Vagina (tissue), 2 donors: ENCODE data around the gene RNASE8. TPM values are rescaled to one million over a fixed set of nuclear protein-coding genes. Genes with fewer than 3 reads are reported as not detected.

Experiments
- DNase-seq, 2 donors: peaks; one replicate each; pipeline ENCODE4 v3.0.0-alpha.2; 2017; ENCODE audit errors: extremely low spot score in 2 of 2
- H3K27ac ChIP-seq: fragments of 200-600 bp; sonication (generic); one replicate; pipeline ENCODE4 v1.5.1; 2019
- H3K27me3 ChIP-seq: fragments of 200-600 bp; sonication (generic); one replicate; pipeline ENCODE4 v1.5.1; 2019
- H3K36me3 ChIP-seq, 2 donors: fragments of 200-600 bp; sonication (generic); one replicate each; pipeline ENCODE4 v1.5.1; 2017 to 2019
- H3K4me1 ChIP-seq: fragments of 200-600 bp; sonication (generic); one replicate; pipeline ENCODE4 v1.5.1; 2019
- H3K4me3 ChIP-seq, 2 donors: fragments of 200-600 bp; sonication (generic); 1 replicate in 1 of 2; 2 replicates in 1 of 2; pipeline ENCODE4 v1.5.1; 2016 to 2019
- H3K9me3 ChIP-seq: fragments of 200-600 bp; sonication (generic); one replicate; pipeline ENCODE4 v1.5.1; 2019
- POLR2A ChIP-seq, 2 donors: fragments of 450-650 bp; IDR thresholded peaks; one replicate each; pipeline ENCODE4 v1.6.1; 2017; ENCODE audit warnings: antibody characterized with exemption in 2 of 2, mild to moderate bottlenecking in 2 of 2, moderate library complexity in 2 of 2
- POLR2AphosphoS5 ChIP-seq, 2 donors: sonication (generic); formaldehyde crosslinking; IDR thresholded peaks; one replicate each; pipeline ENCODE4 v1.9.0; 2017; ENCODE audit warnings: antibody characterized with exemption in 2 of 2, mild to moderate bottlenecking in 2 of 2, low read depth in 1 of 2; ENCODE audit not compliant: insufficient read depth in 1 of 2
- intact Hi-C: fragments of 100-400 bp; cut with DNase I; formaldehyde crosslinking; loops from one replicate; pipeline ENCODE4 v1.15.1; 2023
- total RNA-seq: library from RNA; depleted of rRNA; stranded (reverse); fragments of >200 nt; gene quantifications from one replicate; pipeline ENCODE4 v1.2.3, GENCODE V29; 2016
- TF ChIP-seq, protein P1 (sequence below), 3 experiments: fragments of 450-650 bp in 2 of 3; fragments of 200-600 bp in 1 of 3; sonication (generic) in 1 of 3; IDR thresholded peaks; one replicate each; pipeline ENCODE4 v1.5.1; 2017 to 2019; ENCODE audit warnings: antibody characterized with exemption in 3 of 3, mild to moderate bottlenecking in 2 of 3, moderate library complexity in 2 of 3

Gene RNASE8
- total RNA-seq, 1 donor from 2014 or later = not detected

DNA sequence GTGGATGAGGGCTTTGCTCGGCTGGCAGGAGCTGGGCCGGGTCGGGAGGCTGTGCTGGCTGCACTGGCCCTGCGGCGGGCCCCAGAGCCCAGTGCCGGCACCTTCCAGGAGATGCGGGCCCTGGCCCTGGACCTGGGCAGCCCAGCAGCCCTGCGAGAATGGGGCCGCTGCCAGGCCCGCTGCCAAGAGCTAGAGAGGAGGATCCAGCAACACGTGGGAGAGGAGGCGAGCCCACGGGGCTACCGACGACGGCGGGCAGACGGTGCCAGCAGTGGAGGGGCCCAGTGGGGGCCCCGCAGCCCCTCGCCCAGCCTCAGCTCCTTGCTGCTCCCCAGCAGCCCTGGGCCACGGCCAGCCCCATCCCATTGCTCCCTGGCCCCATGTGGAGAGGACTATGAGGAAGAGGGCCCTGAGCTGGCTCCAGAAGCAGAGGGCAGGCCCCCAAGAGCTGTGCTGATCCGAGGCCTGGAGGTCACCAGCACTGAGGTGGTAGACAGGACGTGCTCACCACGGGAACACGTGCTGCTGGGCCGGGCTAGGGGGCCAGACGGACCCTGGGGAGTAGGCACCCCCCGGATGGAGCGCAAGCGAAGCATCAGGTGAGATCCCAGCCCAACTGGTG lies 24.0 kb downstream of the RNASE8 start:
- no peak overlapping the region for H3K27ac ChIP-seq
- no peaks in the 10 kb centered on the region for H3K9me3 ChIP-seq
- peaks cover 6% of the 10 kb centered on the region for H3K4me1 ChIP-seq
- H3K27me3 ChIP-seq = no peaks in the 10 kb centered on the region
- no peak overlapping the region for H3K4me3 ChIP-seq
- peaks cover 0 to 83% of the 10 kb centered on the region in 2 donors for H3K36me3 ChIP-seq
- TF ChIP-seq POLR2AphosphoS5 (IDR thresholded peaks at IDR 0.05; ENCODE audit: insufficient read depth in 1 of 2, low read depth in 1 of 2) (no peak), POLR2A (IDR thresholded peaks at IDR 0.05) (no peak)
- TF ChIP-seq, protein P1, sequence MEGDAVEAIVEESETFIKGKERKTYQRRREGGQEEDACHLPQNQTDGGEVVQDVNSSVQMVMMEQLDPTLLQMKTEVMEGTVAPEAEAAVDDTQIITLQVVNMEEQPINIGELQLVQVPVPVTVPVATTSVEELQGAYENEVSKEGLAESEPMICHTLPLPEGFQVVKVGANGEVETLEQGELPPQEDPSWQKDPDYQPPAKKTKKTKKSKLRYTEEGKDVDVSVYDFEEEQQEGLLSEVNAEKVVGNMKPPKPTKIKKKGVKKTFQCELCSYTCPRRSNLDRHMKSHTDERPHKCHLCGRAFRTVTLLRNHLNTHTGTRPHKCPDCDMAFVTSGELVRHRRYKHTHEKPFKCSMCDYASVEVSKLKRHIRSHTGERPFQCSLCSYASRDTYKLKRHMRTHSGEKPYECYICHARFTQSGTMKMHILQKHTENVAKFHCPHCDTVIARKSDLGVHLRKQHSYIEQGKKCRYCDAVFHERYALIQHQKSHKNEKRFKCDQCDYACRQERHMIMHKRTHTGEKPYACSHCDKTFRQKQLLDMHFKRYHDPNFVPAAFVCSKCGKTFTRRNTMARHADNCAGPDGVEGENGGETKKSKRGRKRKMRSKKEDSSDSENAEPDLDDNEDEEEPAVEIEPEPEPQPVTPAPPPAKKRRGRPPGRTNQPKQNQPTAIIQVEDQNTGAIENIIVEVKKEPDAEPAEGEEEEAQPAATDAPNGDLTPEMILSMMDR (IDR thresholded peaks at IDR 0.05) = no peak
- intact Hi-C loops = no loop called here
- DNase-seq = no peak

DNA sequence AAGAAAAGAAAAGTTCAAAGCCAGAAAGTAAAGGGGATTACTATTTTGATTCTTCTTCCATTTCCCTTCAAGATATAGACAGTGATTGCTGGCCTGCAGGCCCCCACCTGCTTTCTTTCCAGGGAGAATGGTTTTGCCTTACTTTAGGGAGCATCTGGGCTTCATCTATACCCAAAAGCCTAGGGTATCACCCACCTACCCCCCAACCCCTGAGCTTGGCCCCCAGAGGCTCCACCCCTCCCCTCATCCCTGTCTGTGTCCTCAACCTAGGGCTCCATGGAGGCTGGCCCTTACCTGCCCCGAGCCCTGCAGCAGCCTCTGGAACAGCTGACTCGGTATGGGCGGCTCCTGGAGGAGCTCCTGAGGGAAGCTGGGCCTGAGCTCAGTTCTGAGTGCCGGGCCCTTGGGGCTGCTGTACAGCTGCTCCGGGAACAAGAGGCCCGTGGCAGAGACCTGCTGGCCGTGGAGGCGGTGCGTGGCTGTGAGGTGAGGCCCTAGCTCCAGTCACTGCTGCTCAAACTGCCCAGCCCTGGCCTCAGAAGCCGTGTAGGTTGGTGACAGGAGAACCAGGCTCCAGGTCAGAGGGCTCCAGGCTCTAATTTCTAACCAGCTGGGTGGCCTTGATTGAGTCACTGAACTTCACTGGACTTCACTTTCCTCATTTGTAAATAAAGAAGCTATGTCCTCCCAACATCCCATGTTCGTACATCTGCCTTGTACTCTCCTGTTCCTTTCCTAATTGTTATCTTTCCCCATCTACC lies 26.1 kb downstream of the RNASE8 start:
- TF ChIP-seq POLR2AphosphoS5 (IDR thresholded peaks at IDR 0.05; ENCODE audit: insufficient read depth in 1 of 2, low read depth in 1 of 2) (no peak), POLR2A (IDR thresholded peaks at IDR 0.05) (no peak)
- TF ChIP-seq, protein P1 (IDR thresholded peaks at IDR 0.05) = no peak
- DNase-seq = no peak
- Histone ChIP-seq H3K27me3 (no peaks in the 10 kb centered on the region), H3K27ac (no peak overlapping the region), H3K4me3 (no peak overlapping the region), H3K36me3 (peaks cover 0 to 73% of the 10 kb centered on the region in 2 donors), H3K9me3 (no peaks in the 10 kb centered on the region), H3K4me1 (peaks cover 6% of the 10 kb centered on the region)
- intact Hi-C loops = no loop called here

- H3K27me3 ChIP-seq = no peaks in the 10 kb centered on the region
- DNase-seq = no peak
- no peak overlapping the region for H3K4me3 ChIP-seq
- H3K9me3 ChIP-seq = no peaks in the 10 kb centered on the region
- intact Hi-C loops = no loop called here
- H3K36me3 ChIP-seq = peaks cover 0 to 66% of the 10 kb centered on the region in 2 donors
- TF ChIP-seq POLR2A (IDR thresholded peaks at IDR 0.05) = no peak
- TF ChIP-seq, protein P1 (IDR thresholded peaks at IDR 0.05) = no peak
- TF ChIP-seq POLR2AphosphoS5 (IDR thresholded peaks at IDR 0.05; ENCODE audit: insufficient read depth in 1 of 2, low read depth in 1 of 2) = no peak
- peaks cover 6% of the 10 kb centered on the region for H3K4me1 ChIP-seq
- H3K27ac ChIP-seq = no peak overlapping the region
Measured at GRCh38 chr14:21084396-21084795, 26.8 kb downstream of the RNASE8 start.

- intact Hi-C loops = no loop called here
- Histone ChIP-seq H3K27ac (no peak overlapping the region), H3K4me1 (peaks cover 6% of the 10 kb centered on the region), H3K36me3 (peaks cover 0 to 66% of the 10 kb centered on the region in 2 donors), H3K9me3 (no peaks in the 10 kb centered on the region), H3K27me3 (no peaks in the 10 kb centered on the region), H3K4me3 (no peak overlapping the region)
- peak in 1 of 2 donors; percentile 85 for DNase-seq
- TF ChIP-seq POLR2AphosphoS5 (IDR thresholded peaks at IDR 0.05; ENCODE audit: insufficient read depth in 1 of 2, low read depth in 1 of 2) (no peak), POLR2A (IDR thresholded peaks at IDR 0.05) (no peak)
- TF ChIP-seq, protein P1 (IDR thresholded peaks at IDR 0.05) = no peak
Measured at GRCh38 chr14:21084998-21085853, 27.6 kb downstream of the RNASE8 start.
